Upper lobe of right lung (tissue), 1 donor: ENCODE results near the gene KCNIP1. TPM values are rescaled to one million over a fixed set of nuclear protein-coding genes. Genes with fewer than 3 reads are reported as not detected.

ENCODE experiments used
- ATAC-seq: fragments of 200-7000 bp; cut with Tn5 transposase; one replicate; pipeline ENCODE4 v1.9.1; 2020; ENCODE audit warnings: mild to moderate bottlenecking, moderate library complexity
- DNase-seq: peaks from one replicate; pipeline ENCODE4 v3.0.0-alpha.2; 2020
- H3K27ac ChIP-seq: fragments of 200-600 bp; one replicate; pipeline ENCODE4 v1.8.0; 2022
- H3K27me3 ChIP-seq: fragments of 200-600 bp; one replicate; pipeline ENCODE4 v1.8.0; 2022; ENCODE audit warnings: mild to moderate bottlenecking
- H3K36me3 ChIP-seq: fragments of 200-600 bp; one replicate; pipeline ENCODE4 v1.8.0; 2022
- H3K4me1 ChIP-seq: fragments of 200-600 bp; one replicate; pipeline ENCODE4 v1.8.0; 2022
- H3K4me3 ChIP-seq: fragments of 200-600 bp; one replicate; pipeline ENCODE4 v1.8.0; 2022; ENCODE audit warnings: mild to moderate bottlenecking
- H3K9me3 ChIP-seq: fragments of 200-600 bp; one replicate; pipeline ENCODE4 v1.8.0; 2022
- intact Hi-C: fragments of 100-400 bp; cut with DNase I; formaldehyde crosslinking; loops from one replicate; pipeline ENCODE4 v1.11.0; 2022
- total RNA-seq: library from RNA; stranded (reverse); fragmentation: NEBNext Ultra II Directional; extraction: Animal tissue kit (Norgen Biotek cat#: 25700); gene quantifications from one replicate; pipeline ENCODE4 v1.2.1, GENCODE V29; 2021
- TF ChIP-seq, protein P1 (sequence below): fragments of 200-600 bp; IDR thresholded peaks from one replicate; pipeline ENCODE4 v1.8.0; 2022; ENCODE audit warnings: antibody characterized with exemption
- donor health status: DM: no; HTN: yes; CAD: no; lungs with severe emphysema.

KCNIP1 gene
- total RNA-seq, 1 donor from 2014 or later = 2.7 TPM

DNA sequence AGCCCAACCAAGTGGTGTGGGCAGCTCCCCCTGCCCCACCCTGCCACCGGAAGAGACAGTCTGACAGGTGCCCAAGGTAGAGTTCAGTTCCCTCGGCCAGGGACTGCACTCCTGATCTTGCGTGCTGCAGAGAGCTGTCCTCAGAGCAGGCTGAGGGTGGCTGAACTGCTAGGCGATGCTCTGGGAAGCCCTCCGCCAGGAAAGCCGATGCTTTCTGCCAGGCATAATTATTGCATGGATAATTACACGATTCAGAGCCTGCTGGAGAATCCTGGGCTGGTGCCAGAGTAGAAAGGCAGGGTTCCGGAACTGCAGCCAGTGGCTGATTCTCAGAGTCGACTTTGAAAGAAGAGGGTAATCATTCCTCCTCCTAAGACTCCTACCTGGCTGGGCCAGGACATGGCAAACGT is 19.3 kb downstream of the KCNIP1 start:
- Histone ChIP-seq H3K36me3 (no peaks in the 10 kb centered on the region), H3K27me3 (peaks cover 10% of the 10 kb centered on the region), H3K27ac (no peak overlapping the region), H3K4me1 (no peaks in the 10 kb centered on the region), H3K4me3 (no peak overlapping the region), H3K9me3 (no peaks in the 10 kb centered on the region)
- no peak for DNase-seq
- intact Hi-C loops = no loop called here
- no peak for ATAC-seq
- TF ChIP-seq, protein P1, sequence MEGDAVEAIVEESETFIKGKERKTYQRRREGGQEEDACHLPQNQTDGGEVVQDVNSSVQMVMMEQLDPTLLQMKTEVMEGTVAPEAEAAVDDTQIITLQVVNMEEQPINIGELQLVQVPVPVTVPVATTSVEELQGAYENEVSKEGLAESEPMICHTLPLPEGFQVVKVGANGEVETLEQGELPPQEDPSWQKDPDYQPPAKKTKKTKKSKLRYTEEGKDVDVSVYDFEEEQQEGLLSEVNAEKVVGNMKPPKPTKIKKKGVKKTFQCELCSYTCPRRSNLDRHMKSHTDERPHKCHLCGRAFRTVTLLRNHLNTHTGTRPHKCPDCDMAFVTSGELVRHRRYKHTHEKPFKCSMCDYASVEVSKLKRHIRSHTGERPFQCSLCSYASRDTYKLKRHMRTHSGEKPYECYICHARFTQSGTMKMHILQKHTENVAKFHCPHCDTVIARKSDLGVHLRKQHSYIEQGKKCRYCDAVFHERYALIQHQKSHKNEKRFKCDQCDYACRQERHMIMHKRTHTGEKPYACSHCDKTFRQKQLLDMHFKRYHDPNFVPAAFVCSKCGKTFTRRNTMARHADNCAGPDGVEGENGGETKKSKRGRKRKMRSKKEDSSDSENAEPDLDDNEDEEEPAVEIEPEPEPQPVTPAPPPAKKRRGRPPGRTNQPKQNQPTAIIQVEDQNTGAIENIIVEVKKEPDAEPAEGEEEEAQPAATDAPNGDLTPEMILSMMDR = no peak

DNA sequence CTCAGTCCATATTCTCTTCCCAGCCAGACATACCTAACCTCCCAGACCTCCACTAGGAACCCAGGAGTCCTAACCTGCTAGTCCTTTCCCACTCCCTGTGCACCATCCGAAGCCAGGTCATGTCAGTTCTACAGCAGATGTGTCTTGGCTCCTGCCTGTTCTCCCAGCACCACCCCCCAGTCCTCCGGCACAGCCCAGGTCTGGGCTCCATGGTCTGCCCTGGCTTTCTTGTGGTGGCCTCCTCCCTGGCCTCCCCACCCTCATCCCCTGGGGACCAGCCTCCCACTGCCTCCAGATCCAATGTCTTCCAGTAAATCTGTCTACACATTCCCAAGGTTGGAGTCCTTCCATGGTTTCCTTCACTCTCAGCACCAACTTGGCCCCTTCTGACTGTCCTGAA is 20.0 kb downstream of the KCNIP1 start:
- TF ChIP-seq, protein P1 = no peak
- no peak overlapping the region for H3K4me3 ChIP-seq
- intact Hi-C loops = no loop called here
- no peaks in the 10 kb centered on the region for H3K36me3 ChIP-seq
- ATAC-seq (no peak), DNase-seq (no peak)
- H3K27me3 ChIP-seq = peaks cover 10% of the 10 kb centered on the region
- no peak overlapping the region for H3K27ac ChIP-seq
- no peaks in the 10 kb centered on the region for H3K9me3 ChIP-seq
- no peaks in the 10 kb centered on the region for H3K4me1 ChIP-seq

DNA sequence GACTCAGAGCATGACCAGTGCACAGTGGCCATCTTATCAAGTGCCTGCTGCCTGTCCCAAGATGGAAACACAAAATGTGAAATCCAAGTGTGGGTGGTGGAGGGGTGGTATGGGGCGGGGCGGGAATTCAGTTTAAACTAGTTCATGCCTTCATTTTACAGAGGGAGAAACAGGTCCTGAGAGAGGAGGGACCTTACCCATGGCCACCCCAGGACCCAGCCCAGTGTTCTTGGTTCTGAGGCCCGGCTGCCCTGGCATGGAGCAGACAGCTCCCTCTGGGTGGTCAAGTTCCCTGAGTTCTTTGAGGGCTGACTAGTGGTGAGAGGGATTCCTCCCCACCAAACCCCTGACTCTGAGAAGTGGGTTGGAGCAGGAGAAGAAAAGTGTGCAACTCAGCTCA is 20.8 kb downstream of the KCNIP1 start:
- H3K4me3 ChIP-seq = no peak overlapping the region
- intact Hi-C loops = no loop called here
- H3K4me1 ChIP-seq = no peaks in the 10 kb centered on the region
- TF ChIP-seq, protein P1 = no peak
- DNase-seq = no peak
- peaks cover 10% of the 10 kb centered on the region for H3K27me3 ChIP-seq
- H3K9me3 ChIP-seq = no peaks in the 10 kb centered on the region
- ATAC-seq = no peak
- no peaks in the 10 kb centered on the region for H3K36me3 ChIP-seq
- H3K27ac ChIP-seq = no peak overlapping the region

DNA sequence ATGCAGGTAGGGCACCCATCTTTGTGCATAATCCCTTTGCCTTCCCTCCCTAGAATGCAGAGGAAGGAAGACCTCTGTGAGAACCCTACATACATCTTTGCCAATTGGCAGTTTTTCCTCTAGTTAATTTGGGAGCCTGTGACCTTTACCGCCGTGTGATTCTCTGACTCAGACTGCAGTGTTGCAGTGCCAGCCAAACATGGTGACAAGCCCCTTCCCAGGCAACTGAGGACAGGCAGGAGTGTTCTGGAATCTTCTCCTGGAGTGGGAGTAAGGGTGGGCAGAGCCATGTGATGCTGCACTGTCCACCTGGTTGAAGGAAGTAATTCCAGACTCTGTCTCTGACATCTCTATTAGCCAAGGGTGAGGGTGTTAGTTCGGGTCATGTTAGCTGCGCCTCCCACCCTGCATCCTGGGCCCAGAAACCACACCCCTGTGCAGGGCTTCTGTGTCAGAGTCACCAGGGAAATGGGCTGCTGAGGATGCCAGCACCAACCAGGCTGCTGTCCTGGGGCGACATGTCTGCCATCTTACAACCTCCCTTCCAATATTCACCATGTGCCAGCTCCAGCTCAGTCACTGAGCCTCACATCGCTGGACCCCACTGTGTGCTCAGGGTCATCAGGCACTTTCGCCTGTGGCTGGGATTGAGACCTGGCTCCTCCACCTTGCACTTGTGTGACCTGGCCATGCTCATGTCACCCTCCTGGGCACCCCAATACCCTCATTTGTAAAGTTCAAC is 21.8 kb downstream of the KCNIP1 start:
- Histone ChIP-seq H3K9me3 (no peaks in the 10 kb centered on the region), H3K4me1 (no peaks in the 10 kb centered on the region), H3K4me3 (no peak overlapping the region), H3K27me3 (peaks cover 10% of the 10 kb centered on the region), H3K36me3 (no peaks in the 10 kb centered on the region), H3K27ac (no peak overlapping the region)
- ATAC-seq = no peak
- TF ChIP-seq, protein P1 = no peak
- no peak for DNase-seq
- intact Hi-C loops = no loop called here

DNA sequence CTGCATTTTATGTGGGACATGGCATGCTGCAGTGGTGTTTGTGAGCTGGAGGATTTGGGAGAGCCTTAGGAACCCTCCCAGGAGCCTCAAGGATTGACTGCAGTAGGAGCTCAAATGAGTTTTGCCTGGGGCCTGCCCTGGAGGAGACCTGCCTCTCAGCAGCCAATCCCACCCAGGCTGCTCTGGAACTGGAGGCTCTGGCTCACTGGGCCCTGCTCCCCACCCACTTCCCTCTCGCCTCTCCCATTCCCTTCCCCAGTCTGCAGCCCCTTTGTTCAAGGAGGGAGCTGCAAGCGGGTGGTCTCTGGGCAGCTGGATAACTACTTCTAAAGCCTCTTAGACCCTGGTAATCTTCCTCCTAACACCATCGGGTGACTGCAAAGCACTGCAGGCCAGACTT is 24.2 kb downstream of the KCNIP1 start:
- H3K27me3 ChIP-seq = peaks cover 10% of the 10 kb centered on the region
- DNase-seq (no peak), ATAC-seq (no peak)
- no peaks in the 10 kb centered on the region for H3K4me1 ChIP-seq
- H3K27ac ChIP-seq = no peak overlapping the region
- intact Hi-C loops = no loop called here
- H3K9me3 ChIP-seq = no peaks in the 10 kb centered on the region
- no peak overlapping the region for H3K4me3 ChIP-seq
- TF ChIP-seq, protein P1 = no peak
- no peaks in the 10 kb centered on the region for H3K36me3 ChIP-seq
